Stimulated activated CD4-positive, alpha-beta T cell treated with anti-CD3 and anti-CD28 coated beads, Interleukin-1b, Interleukin-23, amount 100 ng/mL, for 48 hours (primary cell): ENCODE results near the gene LDLRAD3.
"Not testable (repeated sequence)": the region's sequence is repeated elsewhere in the genome, so short reads cannot be mapped to it uniquely, and the experiment has no call there.

Experiments
- DNase-seq: peaks from one replicate; pipeline ENCODE4 v3.0.0-alpha.2; 2020

The LDLRAD3 gene

DNA sequence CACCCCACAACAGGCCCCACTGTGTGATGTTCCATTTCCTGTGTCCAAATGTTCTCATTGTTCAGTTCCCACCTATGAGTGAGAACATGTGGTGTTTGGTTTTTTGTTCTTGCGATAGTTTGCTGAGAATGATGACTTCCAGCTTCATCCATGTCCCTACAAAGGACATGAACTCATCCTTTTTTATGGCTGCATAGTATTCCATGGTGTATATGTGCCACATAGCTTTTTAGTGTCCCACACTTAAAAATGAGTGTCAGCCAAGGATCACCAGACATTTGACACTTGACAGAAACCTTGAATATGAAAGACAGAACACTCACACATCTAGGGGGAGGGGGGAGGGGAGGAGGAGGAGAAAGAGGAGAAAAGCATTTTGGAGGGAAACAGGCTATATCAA lies 245.9 kb downstream of the LDLRAD3 start:
- not testable (repeated sequence) for DNase-seq

DNA sequence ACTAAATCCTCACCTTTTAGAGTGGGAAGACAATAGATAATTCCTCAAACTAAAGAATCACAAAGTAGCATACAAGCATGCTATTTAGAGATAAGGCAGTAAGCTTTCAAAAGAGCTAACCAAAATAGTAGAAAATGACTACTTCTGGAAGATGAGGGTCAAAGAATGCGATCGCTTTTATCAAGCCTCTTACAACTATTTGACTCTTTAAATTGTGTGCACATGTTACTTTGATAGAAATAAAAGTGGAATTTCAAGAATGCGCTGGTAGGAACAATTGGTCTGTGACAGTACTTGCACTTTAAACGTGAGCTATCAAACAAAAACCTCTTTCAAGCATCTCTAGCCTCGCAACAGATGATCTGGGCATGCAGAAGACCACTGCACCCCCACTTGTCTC lies 248.1 kb downstream of the LDLRAD3 start:
- DNase-seq: no peak

DNA sequence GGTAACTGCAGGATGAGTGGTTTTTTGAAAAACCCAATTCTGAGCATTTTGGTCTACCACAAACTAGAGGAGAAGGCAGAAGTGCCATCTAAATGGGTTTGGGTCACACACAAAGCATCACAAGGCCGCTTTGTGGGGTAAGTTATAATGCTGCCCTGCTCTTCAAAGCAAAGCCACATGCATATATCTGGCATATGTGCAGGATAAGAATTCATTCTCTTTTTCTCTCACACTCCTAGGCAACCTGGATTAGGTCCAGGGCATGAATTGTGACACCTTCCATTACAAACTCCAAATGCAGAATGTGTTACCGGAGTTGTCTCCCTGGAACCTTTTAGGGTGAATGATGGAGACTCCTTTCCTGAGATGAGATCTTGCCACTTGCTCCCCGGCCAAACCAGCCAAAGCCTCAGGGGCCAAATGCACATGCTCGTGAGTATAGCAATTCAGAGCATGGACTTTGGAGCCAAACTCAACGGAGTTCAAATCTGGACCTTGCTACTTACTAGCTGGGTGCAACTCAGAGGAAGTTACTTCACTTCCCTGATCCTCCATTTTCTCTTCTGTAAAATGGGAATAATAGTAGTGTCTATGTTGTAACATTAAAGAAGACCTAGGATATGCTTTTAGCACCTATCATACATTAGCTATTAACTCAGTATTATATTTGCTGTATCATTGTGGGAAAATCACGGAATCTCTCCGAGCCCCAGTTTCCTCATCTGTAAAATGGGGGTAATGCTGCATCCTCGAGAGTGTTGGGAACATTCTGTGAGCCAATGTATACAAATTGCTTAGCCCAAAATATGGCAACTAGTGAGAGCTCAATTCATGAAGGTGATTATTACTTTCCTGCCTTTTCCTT lies 248.8 kb downstream of the LDLRAD3 start:
- DNase-seq: no peak

DNA sequence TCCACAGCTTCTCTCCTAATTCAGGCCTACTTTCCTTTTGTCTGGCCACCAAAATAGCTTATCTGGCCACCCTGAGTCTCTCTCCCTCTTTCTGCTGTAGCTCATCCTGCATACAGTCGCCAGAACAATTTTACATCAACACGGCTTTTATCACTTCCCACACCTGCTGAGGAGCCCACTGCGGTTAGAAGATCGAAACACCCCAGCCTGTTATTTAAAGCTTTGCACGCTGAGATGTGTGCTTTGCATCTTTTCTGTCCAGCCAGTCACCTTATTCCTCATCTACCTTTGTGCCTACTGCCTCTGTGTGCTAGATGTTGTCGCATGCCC lies 249.4 kb downstream of the LDLRAD3 start:
- DNase-seq: no peak

DNA sequence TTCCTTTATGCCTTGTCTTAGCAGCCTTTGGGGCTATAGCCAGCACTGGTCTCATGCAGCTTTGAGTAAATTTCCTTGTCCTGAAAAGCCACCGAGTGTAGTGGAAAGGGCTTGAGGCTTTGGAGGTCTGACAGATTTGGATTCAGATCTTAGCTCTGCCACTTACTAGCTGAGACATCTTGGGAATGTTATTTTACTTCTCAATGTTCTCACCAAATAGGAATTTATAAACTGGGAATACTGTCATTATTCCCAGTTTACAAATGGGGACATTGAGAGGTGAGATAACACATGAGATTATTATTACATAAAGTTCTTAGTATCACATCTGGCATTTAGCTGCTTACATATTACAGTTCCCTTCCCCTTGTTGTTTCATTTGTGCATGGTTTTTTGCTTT lies 249.9 kb downstream of the LDLRAD3 start:
- DNase-seq: no peak

DNA sequence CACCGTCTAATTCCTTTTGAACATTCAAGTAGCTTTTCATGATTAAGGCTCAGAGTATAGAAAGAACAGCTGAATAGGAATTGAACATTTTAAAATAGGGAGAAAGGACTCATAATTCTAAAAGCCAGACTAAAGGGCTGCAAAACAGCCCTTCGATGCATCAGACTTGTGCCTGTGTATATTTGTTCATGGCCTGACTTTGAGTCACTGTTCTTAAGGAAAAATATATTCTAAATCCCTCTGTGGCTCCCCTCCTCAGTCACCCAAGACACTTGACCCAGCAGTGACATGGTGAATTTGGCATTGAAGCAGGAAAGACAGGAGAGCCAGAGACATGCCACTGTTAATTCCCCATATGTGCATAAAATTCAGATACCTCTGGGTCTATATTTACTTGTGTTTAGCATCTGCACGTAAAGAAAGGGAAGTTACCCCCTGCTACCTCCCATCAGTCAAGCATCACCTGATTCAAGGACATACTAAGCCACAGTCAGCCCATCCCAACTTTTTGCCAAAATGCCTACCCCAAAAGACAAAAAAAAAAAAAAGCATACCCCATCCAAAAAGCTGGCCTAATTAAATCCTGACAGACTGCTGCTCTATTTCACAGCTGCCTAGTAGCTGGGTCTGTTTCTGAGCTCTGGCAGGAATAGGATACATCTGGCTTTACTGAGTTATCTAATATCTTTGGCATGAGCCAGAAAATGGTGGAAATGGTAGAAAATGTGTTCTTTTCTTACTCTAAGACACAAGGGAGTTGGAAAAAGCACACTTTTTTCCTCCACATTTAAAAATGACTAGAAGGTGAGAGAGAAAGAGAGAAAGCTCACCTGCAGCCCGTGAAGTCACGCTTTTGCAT lies 251.9 kb downstream of the LDLRAD3 start:
- no peak for DNase-seq

DNA sequence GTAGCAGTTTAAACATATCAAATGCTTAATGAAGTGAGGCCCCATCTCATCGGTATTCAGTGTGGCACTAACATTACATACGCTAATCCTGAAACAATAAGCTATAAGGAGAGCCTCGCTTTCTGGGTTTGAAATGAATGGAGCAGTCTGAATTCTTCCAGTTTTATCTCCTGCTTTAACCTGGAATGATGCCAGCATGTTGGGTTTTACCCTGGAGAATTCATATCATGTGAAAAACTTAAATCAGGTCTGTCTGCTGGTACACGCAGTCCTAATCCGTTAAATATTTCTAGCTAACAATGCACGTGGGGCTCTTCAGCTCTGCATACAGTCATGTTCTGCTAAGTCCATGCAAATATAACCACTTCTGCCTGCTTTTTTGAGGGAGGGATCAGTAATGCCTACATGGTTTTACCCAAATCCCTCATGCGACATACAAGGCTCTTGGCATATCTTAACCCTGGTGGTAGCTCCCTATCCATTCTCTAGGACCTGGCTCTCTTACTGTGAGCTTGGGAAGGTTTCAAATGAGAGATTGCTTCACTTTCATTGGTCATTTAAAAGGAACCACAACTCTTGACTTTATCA lies 252.6 kb downstream of the LDLRAD3 start:
- DNase-seq: no peak

DNA sequence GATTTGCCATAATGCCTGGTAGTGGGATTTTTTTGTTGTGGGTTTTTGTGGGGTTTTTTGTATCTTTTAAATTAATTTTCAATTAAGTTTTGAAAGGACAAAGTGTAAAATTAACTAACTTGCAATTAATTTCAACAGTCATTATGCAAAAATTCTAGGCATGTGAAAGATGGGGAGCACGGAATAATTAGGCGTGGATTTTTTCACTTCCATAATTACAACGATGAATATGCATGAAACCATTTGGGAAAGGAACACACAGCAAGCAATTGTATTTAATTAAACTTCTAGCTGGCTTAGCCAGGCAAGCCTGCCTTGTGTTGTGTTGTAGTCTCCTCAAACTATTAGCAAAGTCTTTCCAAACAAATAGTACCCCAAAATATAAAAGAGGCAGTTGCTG lies 257.5 kb downstream of the LDLRAD3 start:
- DNase-seq: no peak

DNA sequence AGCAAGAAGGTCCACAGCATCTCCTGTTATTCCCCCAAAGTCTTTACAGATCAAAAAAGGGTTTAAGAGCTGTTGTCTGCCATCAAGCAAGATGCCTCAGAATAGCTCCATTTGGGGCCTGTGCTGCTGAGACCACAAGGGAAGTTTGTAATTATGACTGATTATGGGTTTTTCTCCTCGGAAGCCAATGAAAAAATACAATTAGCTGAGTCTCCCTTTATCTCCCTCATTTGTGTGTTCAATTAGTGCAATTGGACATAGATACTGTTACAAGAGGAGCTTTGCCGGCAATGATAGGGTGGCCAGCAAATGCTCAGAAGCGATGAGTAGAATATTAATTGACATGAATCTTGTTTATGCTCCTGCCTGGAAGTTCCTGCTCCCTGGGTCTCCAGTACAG lies 261.7 kb downstream of the LDLRAD3 start:
- DNase-seq: no peak

DNA sequence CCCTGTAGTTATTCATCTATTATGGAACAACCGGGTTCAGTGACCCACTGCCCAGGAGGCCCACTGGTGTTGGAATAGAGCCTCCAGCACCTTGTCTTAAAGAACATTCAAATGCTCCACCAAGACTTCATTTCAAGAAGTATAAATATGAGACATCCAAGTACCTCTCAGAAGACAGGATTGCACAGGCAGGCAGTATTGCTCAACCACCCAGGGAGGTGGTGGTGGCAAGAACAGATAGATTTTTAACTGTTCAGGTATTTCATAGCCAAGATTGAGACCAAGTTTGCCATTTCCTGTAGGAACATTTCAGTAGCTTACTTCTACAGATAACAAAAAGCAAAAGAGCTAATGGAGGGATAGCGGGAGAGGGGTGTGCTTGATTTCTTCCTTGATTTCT lies 266.7 kb downstream of the LDLRAD3 start:
- DNase-seq: no peak

DNA sequence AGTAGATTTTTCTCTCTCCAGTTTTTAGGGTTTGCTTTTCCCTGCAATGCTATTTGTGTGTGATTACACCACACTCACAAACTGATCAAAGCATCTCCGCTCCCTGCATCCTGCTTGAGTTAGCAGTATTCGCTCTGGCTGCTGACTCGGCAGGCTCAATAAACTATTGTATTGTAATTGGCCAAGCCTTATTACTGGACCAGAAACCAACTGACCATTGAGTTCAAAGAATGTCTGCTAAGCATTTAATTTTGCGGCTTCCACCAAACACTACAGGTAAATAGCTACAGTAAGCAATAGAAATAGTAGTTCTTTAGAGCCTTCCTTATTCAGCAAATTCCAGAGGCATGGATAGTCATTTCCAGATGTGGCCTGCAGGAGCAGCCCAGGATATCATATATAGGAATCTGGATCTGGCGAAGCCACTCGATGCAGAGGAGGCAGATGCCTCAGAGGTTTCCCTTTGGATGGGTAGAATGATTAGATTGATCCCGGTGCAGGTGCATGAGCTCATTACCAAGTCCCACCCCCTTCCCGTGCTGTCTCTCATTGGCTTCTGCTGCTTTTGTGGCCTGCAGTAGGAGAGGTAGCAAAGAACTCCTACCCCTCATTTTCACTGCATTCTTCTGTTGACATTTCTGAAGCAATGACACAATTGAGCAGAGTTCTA lies 268.0 kb downstream of the LDLRAD3 start:
- DNase-seq: no peak

DNA sequence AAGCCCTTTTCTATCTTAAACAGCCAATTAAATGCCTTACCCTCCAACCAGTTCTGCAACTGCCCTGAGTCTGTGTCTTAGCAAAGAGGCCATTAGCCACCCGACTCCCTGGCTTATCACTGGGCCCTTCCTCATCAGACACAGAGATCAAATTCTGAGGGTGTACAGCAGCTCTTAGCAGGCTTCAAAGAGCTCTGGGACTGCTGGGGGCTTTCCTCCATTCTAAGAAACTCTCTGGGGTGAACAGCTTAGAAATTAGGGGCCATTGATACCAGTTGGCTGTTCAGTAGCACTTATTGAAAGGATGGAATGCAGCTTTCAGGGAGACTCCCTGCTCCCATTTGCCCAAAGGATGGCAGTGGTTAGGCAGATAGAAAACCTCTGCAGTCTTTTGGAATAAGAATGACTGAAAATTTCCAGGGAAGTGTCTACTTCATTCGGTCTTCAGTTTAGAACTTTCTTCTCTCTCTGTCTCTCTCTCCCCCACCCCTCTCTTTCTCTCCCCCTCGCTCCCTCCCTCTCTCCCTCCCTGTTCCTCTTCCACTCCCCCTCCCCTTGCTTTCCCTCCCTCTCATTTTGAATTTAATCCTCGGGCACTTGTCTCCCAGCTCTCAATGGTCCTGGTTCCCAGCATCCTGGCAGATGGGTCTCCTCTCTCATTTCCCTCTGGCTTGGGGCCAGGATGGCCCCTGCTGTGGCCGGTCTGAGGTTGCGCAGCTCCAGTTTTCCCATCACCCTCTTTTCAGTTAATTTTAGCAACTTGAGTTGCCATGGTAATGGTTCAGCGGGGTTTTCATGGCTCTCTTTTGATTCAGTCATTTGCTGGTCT lies 268.9 kb downstream of the LDLRAD3 start:
- no peak for DNase-seq

DNA sequence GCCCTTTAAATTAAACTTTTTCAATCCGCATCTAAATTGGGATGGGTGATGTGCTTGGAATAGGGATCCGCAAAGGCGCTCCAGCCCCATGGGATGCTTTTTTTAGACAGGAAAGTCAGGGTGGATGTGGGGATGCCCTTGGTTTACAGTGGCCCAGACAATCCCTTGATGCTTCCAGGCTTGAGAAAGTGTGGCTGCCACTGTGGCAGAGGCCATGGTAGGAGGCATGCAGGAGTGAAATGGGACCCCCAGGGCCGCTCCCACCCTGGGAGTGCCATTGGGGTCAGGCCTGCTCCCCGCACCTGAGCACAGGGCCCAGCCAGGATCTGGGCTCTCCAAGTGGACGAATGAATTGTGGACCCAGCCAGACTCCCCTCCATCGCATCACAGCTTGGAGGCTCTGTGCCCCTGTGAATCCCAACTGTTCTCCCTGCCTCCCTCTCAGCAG lies 269.6 kb downstream of the LDLRAD3 start:
- no peak for DNase-seq

DNA sequence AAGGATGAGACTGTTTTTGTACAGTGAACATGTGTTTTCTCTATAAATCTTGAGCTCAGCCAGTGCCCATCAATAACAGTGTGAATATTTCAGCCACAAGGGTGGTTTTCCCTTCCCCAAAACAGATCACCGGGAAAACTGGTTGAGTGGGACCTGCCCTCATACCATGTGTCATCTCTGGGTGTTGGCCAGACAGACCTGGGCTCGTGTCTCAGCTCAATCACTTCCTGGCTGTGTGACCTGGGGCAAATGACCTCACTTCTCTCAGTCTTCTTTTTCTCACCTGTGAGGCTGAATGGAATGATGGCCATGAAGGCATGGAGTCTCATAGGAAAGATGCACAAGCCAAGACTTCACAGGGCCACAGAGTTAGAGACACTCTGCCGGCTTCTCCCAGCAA lies 270.6 kb downstream of the LDLRAD3 start:
- no peak for DNase-seq

DNA sequence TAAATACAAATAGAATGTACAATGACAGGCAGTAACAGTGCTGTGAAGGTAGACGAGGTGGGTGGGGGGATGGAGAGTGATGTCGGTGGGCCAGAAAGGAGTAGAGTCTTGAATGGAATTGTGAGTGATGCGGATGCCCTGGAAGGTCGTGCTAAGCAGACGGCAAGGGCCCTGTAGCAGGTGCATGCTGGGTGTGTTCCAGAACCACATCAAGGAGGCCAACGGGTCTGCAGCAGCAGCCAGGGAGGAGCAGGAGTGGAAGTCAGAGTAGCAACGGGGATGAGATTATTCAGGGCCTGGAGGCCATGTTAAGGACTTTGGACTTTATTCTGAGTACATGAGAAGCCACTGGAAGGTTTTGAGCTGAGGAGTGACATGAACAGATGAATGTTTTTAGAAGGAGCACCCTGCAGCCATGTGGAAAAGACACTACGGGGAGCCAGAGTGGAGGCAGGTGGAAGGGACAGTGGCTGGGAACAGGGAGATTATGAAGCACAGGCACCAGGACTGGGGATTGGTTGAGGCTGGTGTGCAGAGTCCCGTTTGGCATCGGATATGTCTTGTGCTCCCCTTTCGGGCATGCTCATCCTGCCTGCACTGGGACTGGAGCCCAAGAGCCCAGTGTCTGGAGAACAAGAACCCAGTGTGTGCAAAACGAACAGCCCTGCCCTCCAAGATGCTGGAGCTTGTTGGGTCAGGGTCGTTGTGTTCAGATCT lies 271.3 kb downstream of the LDLRAD3 start:
- DNase-seq: no peak

DNA sequence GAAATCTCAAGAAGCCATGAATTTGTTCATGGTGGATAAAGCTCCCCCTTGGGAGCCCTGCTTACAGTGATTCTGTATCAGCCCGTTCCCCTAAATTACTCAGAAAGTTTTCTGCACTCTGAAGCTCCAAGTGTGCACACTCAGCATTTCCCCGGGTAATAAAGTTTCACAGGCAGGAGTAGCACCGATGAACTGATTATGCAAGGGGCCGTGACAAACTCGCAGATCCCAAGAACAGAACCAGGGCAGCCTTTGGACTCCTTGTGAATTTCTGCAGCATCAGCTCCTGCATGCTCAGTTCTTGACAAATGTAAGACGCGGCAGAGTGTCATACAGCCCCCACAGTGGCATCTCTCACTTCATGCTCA lies 271.8 kb downstream of the LDLRAD3 start:
- DNase-seq: no peak

DNA sequence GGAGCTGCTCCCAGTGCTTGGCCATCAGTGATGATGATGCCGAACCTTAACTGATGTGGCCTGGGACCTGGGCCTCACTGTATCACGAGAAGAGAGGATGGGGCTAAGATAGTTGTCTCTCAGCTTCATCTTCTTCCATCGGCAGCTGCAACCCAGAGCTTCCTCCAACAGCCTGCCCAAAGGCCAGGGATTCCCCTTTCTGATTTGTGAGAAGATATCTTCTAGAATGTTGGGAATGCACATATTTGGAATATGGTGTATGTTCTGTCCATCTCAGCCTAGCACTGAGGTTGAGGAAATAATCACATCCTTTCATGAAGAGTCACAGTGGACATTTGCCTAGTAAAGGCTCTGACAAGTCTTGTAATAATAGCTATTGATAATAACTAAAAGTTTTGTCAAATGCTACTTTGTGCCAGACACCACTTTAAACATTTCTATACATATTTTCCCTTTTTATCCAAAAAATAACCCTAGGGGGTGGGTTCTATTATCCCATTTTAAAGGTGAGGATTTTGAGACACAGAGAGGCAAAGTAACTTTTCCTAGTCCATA lies 272.3 kb downstream of the LDLRAD3 start:
- DNase-seq: no peak

DNA sequence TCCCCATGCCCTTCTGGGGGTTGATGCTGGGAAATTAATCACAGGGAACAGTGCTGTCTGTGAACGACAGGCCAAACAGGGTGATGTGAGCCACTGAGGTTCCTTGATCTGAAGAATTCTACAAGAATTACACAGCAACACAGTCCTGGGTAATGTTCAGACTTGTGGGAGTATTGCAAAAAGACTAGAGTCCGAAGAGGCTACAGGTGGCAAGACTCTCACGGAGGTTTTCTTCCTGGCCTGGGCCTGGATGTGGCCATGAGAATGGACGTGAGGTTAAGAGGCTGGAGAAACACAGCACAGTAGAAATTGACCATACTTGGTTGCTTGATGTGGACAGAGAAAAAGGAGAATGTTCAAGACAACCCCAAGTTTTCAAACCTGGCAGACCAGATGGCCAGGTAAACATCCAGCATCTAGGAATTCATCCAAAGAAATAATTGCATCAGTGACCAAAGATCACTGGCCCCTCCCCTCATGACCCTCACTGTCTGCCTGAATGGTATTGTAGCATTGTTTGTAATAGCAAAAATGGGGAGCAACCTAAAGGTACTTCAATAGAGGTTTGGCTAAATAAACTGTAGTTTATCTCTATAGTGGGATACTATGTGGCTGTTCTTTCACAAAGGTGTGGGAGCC lies 274.5 kb downstream of the LDLRAD3 start:
- no peak for DNase-seq

DNA sequence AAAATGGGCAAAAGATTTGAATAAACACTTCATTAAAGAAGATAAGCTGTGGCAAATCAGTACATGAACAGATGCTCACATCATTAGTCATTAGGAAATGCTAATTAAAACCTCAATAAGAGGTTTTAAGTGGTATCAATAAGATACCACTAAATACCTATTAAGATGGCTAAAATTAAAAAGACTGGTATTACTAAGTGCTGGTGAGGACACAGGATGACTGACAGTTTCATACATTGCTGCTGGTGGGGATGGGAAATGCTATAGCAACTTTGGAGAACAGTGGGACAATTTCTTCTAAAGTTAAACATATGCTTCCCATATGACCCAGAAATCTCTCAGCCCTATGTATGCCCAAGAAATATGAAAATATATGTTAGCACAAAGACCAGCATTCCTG lies 276.1 kb downstream of the LDLRAD3 start:
- no peak for DNase-seq

DNA sequence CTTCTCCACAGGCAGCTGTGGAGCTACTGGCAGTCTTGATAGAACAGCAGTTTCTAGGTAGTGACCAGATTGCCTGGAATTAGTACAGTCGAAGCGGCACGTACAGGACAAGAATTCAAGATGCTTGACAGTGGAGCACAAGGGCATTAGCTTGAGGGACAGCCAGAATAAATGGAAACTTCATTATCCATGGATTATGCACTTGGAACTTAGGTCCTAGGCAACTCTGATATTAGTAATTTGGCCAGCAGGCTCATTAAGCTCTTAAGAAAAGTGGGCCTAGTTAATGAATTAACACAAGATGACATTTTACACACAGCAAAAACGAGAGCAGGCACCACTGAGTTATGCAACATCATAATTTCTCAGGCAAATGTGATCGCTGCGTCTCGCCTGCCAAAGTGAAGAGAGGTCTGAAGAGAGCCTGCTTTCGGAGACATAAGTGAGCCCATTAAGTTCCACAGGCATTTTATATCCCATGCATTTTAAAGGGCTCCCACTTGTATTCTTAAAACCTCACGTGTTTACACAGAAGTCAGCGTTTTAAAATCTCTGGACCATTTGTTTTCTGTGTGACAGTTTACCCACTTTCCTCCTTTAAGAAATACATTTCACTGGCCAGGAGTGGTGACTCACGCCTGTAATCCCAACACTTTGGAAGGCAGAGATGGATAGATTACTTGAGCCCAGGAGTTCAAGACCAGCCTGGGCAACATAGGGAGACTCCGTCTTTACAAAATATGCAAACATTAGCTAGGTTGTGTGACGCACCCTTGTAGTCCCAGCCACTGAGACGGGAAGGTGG lies 279.2 kb downstream of the LDLRAD3 start:
- no peak for DNase-seq
